ENCODE data around the gene NWD2. TPM values are rescaled to one million over a fixed set of nuclear protein-coding genes. Genes with fewer than 3 reads are reported as not detected.

Gene NWD2
- total and polyA plus RNA-seq, 7 donors = 0.01 to 0.03 TPM; not detected in 5

- no peaks in the 10 kb centered on the region for H3K4me1 ChIP-seq
- H3K4me3 ChIP-seq = no peak overlapping the region
- no peak for TF ChIP-seq CTCF (IDR thresholded peaks at IDR 0.05)
- no peaks in the 10 kb centered on the region for H3K36me3 ChIP-seq (ENCODE audit: insufficient read depth in 1 of 2, low read depth in 1 of 2)
- no peak for DNase-seq
- intact Hi-C loops (cut with DNase I) = no loop called here
- no peak overlapping the region for H3K27ac ChIP-seq
- no peaks in the 10 kb centered on the region for H3K9me3 ChIP-seq
- peaks cover 0 to 3% (median 0%) of the 10 kb centered on the region in 3 donors for H3K27me3 ChIP-seq (ENCODE audit: insufficient read depth in 3 of 3, low read length in 2 of 3)
- no peak for ATAC-seq
- 94 to 96% (median 95%) methylated on average over 9 of the region's 9 CpGs for WGBS, 3 donors
Measured at GRCh38 chr4:37445023-37445422, 200.5 kb downstream of the NWD2 start.

GRCh38 chr4:37446016-37446415 lies 201.5 kb downstream of the NWD2 start:
- WGBS, 3 donors = 88 to 90% (median 89%) methylated on average over 8 of the region's 8 CpGs
- H3K36me3 ChIP-seq (ENCODE audit: insufficient read depth in 1 of 2, low read depth in 1 of 2) = no peaks in the 10 kb centered on the region
- peaks cover 1 to 9% (median 5%) of the 10 kb centered on the region in 3 donors for H3K27me3 ChIP-seq (ENCODE audit: insufficient read depth in 3 of 3, low read length in 2 of 3)
- intact Hi-C loops (cut with DNase I) = no loop called here
- no peak overlapping the region for H3K4me3 ChIP-seq
- ATAC-seq (no peak), DNase-seq (no peak)
- no peaks in the 10 kb centered on the region for H3K4me1 ChIP-seq
- no peak for TF ChIP-seq CTCF (IDR thresholded peaks at IDR 0.05)
- no peaks in the 10 kb centered on the region for H3K9me3 ChIP-seq
- no peak overlapping the region for H3K27ac ChIP-seq

GRCh38 chr4:37447886-37448285 lies 203.3 kb downstream of the NWD2 start:
- no peak for TF ChIP-seq CTCF (IDR thresholded peaks at IDR 0.05)
- Histone ChIP-seq H3K4me1 (no peaks in the 10 kb centered on the region), H3K4me3 (no peak overlapping the region), H3K36me3 (ENCODE audit: insufficient read depth in 1 of 2, low read depth in 1 of 2) (no peaks in the 10 kb centered on the region), H3K27me3 (ENCODE audit: insufficient read depth in 3 of 3, low read length in 2 of 3) (peaks cover 1 to 26% (median 8%) of the 10 kb centered on the region in 3 donors), H3K27ac (no peak overlapping the region), H3K9me3 (no peaks in the 10 kb centered on the region)
- intact Hi-C loops (cut with DNase I) = no loop called here
- DNase-seq (no peak), ATAC-seq (no peak)
- WGBS, 3 donors = 43 to 60% (median 45%) methylated on average over 3 of the region's 3 CpGs

- H3K9me3 ChIP-seq = no peaks in the 10 kb centered on the region
- intact Hi-C loops (cut with DNase I) = loop anchor here in 1 of 2 donors (10.0 kb wide), 1 partner anchor 344 kb away; no protein-coding TSS in a partner anchor
- ATAC-seq = no peak
- WGBS, 3 donors = 83 to 91% (median 85%) methylated on average over 2 of the region's 2 CpGs
- H3K27ac ChIP-seq = no peak overlapping the region
- peaks cover 2 to 49% (median 8%) of the 10 kb centered on the region in 3 donors for H3K27me3 ChIP-seq (ENCODE audit: insufficient read depth in 3 of 3, low read length in 2 of 3)
- no peak for DNase-seq
- no peak overlapping the region for H3K4me3 ChIP-seq
- no peaks in the 10 kb centered on the region for H3K36me3 ChIP-seq (ENCODE audit: insufficient read depth in 1 of 2, low read depth in 1 of 2)
- no peak for TF ChIP-seq CTCF (IDR thresholded peaks at IDR 0.05)
- peaks cover 5% of the 10 kb centered on the region for H3K4me1 ChIP-seq
Measured at GRCh38 chr4:37450309-37450708, 205.8 kb downstream of the NWD2 start.

- no peaks in the 10 kb centered on the region for H3K9me3 ChIP-seq
- no peaks in the 10 kb centered on the region for H3K36me3 ChIP-seq (ENCODE audit: insufficient read depth in 1 of 2, low read depth in 1 of 2)
- ATAC-seq = no peak
- peaks cover 4 to 55% (median 8%) of the 10 kb centered on the region in 3 donors for H3K27me3 ChIP-seq (ENCODE audit: insufficient read depth in 3 of 3, low read length in 2 of 3)
- no peak for TF ChIP-seq CTCF (IDR thresholded peaks at IDR 0.05)
- H3K27ac ChIP-seq = no peak overlapping the region
- H3K4me1 ChIP-seq = peaks cover 5% of the 10 kb centered on the region
- 70 to 90% (median 76%) methylated on average over 1 of the region's 1 CpG for WGBS, 3 donors
- intact Hi-C loops (cut with DNase I) = loop anchor here in 1 of 2 donors (10.0 kb wide), 1 partner anchor 344 kb away; no protein-coding TSS in a partner anchor
- H3K4me3 ChIP-seq = no peak overlapping the region
- DNase-seq = no peak
Measured at GRCh38 chr4:37450911-37451310, 206.4 kb downstream of the NWD2 start.

Data from psoas muscle (tissue), 8 donors.